ENCODE data around the gene CCDC91.
"Not testable (repeated sequence)": the region's sequence is repeated elsewhere in the genome, so short reads cannot be mapped to it uniquely, and the experiment has no call there.

Gene CCDC91

GRCh38 chr12:28378736-28379135, 188.5 kb downstream of the CCDC91 start:
- DNase-seq, result no peak

- DNase-seq, result not testable (repeated sequence)
Observed at GRCh38 chr12:28379779-28380178, 189.5 kb downstream of the CCDC91 start.

- no peak for DNase-seq
Observed at GRCh38 chr12:28383368-28383767, 193.1 kb downstream of the CCDC91 start.

GRCh38 chr12:28388879-28389278, 198.6 kb downstream of the CCDC91 start:
- no peak for DNase-seq

GRCh38 chr12:28390206-28390605, 199.9 kb downstream of the CCDC91 start:
- DNase-seq, result no peak

- DNase-seq, result no peak
Observed at GRCh38 chr12:28390761-28391385, 200.6 kb downstream of the CCDC91 start.

- DNase-seq, result no peak
Observed at GRCh38 chr12:28409892-28410291, 219.6 kb downstream of the CCDC91 start.

GRCh38 chr12:28413460-28414109, 223.3 kb downstream of the CCDC91 start:
- DNase-seq, result no peak

- DNase-seq, result no peak
Observed at GRCh38 chr12:28415755-28416154, 225.5 kb downstream of the CCDC91 start.

GRCh38 chr12:28421374-28421773, 231.1 kb downstream of the CCDC91 start:
- no peak for DNase-seq

- no peak for DNase-seq
Observed at GRCh38 chr12:28424965-28425364, 234.7 kb downstream of the CCDC91 start.

- DNase-seq, result no peak
Observed at GRCh38 chr12:28425526-28425925, 235.3 kb downstream of the CCDC91 start.

GRCh38 chr12:28427046-28427445, 236.8 kb downstream of the CCDC91 start:
- DNase-seq, result no peak

- no peak for DNase-seq
Observed at GRCh38 chr12:28440081-28440608, 249.9 kb downstream of the CCDC91 start.

- no peak for DNase-seq
Observed at GRCh38 chr12:28442101-28442500, 251.8 kb downstream of the CCDC91 start.

- no peak for DNase-seq
Observed at GRCh38 chr12:28443337-28443736, 253.1 kb downstream of the CCDC91 start.

- DNase-seq, result no peak
Observed at GRCh38 chr12:28446031-28446430, 255.8 kb downstream of the CCDC91 start.

GRCh38 chr12:28453686-28454085, 263.4 kb downstream of the CCDC91 start:
- no peak for DNase-seq

GRCh38 chr12:28456934-28457710, 266.9 kb downstream of the CCDC91 start:
- no peak for DNase-seq

- no peak for DNase-seq
Observed at GRCh38 chr12:28457785-28458184, 267.5 kb downstream of the CCDC91 start.

- no peak for DNase-seq
Observed at GRCh38 chr12:28459481-28459880, 269.2 kb downstream of the CCDC91 start.

GRCh38 chr12:28460420-28461130, 270.3 kb downstream of the CCDC91 start:
- no peak for DNase-seq

- DNase-seq, result no peak
Observed at GRCh38 chr12:28463396-28463795, 273.1 kb downstream of the CCDC91 start.
